Neural cell (in vitro differentiated cells): ENCODE results near the gene CFAP68.

Experiments
- EZH2 ChIP-seq: fragments of 200-600, 300-800 bp; shearing (Covaris generic), sonication (generic); IDR thresholded peaks from 2 replicates; pipeline ENCODE4 v1.6.1; 2014; ENCODE audit warnings: antibody characterized with exemption, low read length, borderline replicate concordance, mild to moderate bottlenecking; ENCODE audit not compliant: insufficient read depth, poor library complexity, severe bottlenecking
- RAD21 ChIP-seq: fragments of 450-650 bp; conservative IDR thresholded peaks from 2 replicates; pipeline ENCODE4 v1.6.1; 2014; ENCODE audit warnings: antibody characterized with exemption, mild to moderate bottlenecking, moderate library complexity
- TF ChIP-seq, protein P1 (sequence below): fragments of 450-650 bp; IDR thresholded peaks from 2 replicates; pipeline ENCODE4 v1.5.1; 2014; ENCODE audit warnings: antibody characterized with exemption, mild to moderate bottlenecking, moderate library complexity; ENCODE audit not compliant: poor library complexity, severe bottlenecking

DNA sequence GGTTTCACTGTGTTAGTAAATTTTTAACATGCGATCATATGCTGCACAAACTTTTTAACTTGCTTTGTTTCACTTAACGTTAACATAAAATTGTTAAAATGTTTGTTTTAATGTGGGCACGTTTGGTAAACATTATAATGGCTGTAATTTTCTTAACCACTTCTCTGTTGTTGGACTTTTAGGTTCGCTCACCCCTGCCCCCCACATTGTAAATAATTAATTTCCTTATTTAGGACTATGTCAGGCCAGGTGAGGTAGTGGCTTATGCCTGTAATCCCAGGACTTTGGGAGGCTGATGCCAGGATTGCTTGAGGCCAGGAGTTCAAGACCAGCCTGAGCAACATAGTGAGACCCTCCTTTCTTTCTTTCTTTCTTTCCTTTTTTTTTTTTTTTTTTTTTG lies 51.1 kb downstream of the CFAP68 start:
- TF ChIP-seq, protein P1, sequence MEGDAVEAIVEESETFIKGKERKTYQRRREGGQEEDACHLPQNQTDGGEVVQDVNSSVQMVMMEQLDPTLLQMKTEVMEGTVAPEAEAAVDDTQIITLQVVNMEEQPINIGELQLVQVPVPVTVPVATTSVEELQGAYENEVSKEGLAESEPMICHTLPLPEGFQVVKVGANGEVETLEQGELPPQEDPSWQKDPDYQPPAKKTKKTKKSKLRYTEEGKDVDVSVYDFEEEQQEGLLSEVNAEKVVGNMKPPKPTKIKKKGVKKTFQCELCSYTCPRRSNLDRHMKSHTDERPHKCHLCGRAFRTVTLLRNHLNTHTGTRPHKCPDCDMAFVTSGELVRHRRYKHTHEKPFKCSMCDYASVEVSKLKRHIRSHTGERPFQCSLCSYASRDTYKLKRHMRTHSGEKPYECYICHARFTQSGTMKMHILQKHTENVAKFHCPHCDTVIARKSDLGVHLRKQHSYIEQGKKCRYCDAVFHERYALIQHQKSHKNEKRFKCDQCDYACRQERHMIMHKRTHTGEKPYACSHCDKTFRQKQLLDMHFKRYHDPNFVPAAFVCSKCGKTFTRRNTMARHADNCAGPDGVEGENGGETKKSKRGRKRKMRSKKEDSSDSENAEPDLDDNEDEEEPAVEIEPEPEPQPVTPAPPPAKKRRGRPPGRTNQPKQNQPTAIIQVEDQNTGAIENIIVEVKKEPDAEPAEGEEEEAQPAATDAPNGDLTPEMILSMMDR, result no peak
- TF ChIP-seq EZH2, result no peak
- TF ChIP-seq RAD21, result no peak
